Measurements from ENCODE around the gene HTATSF1. TPM values are rescaled to one million over a fixed set of nuclear protein-coding genes. Genes with fewer than 3 reads are reported as not detected.

The HTATSF1 gene
- total RNA-seq, 6 donors from 2014 or later = 22.8 to 56.4 (median 27.0) TPM

DNA sequence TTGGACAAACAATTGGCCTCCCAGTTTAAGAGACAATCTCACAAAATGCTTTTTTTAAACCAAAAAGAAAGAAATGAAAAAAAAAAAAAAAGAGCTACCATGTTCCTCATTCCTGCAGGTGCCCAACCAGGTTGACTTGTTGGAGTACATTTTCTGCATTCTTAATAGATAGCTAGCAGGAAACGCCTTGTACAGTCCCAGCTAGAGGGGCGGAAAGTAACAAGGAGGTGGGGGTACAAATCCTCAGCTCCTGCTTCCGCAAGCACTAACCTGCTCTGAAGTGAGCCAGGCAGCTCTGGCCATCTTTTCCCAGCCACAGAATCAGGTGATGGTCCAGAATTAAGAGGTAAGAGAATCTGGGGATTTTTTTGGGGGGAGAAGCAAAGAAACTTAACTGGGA lies 34.6 kb downstream of the HTATSF1 start, which contains the start of gene VGLL1:
Gene VGLL1 (plus strand): TSS at position 265 of the 400 bp plus-strand sequence. CDS start 3,806 bp downstream, outside the sequence.
- H3K27ac ChIP-seq = no peak within 1 kb of the TSS
- H3K36me3 ChIP-seq = no peaks in the 10 kb centered on the region
- H3K9me3 ChIP-seq = no peaks in the 10 kb centered on the region
- no peak for DNase-seq
- H3K27me3 ChIP-seq = no peaks in the 10 kb centered on the region
- ATAC-seq (ENCODE audit: low FRiP score in 2 of 2) = no peak
- WGBS, 2 donors = 61 to 79% methylated on average over 3 of the region's 3 CpGs
- no peaks in the 10 kb centered on the region for H3K4me1 ChIP-seq
- no peak within 1 kb of the TSS for H3K4me3 ChIP-seq
- no peak for TF ChIP-seq EP300 (IDR thresholded peaks at IDR 0.05)
- TF ChIP-seq, protein P1, sequence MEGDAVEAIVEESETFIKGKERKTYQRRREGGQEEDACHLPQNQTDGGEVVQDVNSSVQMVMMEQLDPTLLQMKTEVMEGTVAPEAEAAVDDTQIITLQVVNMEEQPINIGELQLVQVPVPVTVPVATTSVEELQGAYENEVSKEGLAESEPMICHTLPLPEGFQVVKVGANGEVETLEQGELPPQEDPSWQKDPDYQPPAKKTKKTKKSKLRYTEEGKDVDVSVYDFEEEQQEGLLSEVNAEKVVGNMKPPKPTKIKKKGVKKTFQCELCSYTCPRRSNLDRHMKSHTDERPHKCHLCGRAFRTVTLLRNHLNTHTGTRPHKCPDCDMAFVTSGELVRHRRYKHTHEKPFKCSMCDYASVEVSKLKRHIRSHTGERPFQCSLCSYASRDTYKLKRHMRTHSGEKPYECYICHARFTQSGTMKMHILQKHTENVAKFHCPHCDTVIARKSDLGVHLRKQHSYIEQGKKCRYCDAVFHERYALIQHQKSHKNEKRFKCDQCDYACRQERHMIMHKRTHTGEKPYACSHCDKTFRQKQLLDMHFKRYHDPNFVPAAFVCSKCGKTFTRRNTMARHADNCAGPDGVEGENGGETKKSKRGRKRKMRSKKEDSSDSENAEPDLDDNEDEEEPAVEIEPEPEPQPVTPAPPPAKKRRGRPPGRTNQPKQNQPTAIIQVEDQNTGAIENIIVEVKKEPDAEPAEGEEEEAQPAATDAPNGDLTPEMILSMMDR (IDR thresholded peaks at IDR 0.05) = no peak
- TF ChIP-seq POLR2AphosphoS5 (IDR thresholded peaks at IDR 0.05) = no peak
- TF ChIP-seq POLR2A (IDR thresholded peaks at IDR 0.05) = no peak

DNA sequence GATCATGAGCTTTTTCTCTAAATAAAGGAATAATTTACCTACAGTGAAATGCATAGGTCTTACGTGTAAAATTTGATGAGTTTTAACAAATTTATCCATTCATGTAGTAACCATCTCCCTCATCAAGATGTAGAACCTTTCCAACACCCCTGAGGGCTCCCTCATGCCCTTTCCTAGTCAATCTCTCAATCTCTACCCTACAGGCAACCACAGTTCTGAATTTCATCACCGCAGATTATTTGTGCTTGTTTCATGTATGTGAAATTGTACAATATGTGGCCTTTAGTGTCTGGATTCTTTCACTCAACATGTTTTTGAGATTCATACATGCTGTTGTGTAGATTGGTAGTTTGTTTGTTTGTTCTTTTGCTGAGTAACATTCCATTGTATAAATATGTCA lies 36.7 kb downstream of the HTATSF1 start:
- Histone ChIP-seq H3K27ac (no peak overlapping the region), H3K4me3 (no peak overlapping the region), H3K9me3 (no peaks in the 10 kb centered on the region), H3K4me1 (no peaks in the 10 kb centered on the region), H3K27me3 (no peaks in the 10 kb centered on the region), H3K36me3 (no peaks in the 10 kb centered on the region)
- TF ChIP-seq POLR2A (IDR thresholded peaks at IDR 0.05) (no peak), EP300 (IDR thresholded peaks at IDR 0.05) (no peak), POLR2AphosphoS5 (IDR thresholded peaks at IDR 0.05) (no peak)
- TF ChIP-seq, protein P1 (IDR thresholded peaks at IDR 0.05) = no peak
- ATAC-seq (ENCODE audit: low FRiP score in 2 of 2) (no peak), DNase-seq (no peak)
- 80 to 88% methylated on average over 2 of the region's 2 CpGs for WGBS, 2 donors

DNA sequence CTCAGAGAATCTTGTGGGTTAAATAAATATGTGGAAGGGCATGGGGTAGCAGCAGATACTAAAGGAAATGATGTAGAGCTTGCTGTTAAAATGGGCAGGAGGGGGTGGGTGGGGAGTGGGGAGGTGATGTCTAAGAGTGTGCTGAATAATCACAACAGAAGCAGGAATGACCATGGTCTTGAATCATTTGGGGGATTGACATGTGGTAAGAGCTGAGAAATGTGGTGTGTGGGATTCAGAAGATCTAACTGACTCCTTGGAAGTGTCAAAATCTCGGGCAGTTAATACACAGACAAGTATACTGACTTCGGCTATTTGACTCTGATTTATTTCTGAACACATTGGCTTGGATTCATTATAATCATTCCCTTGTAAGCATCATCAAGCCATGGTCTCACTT lies 41.4 kb downstream of the HTATSF1 start:
- H3K4me3 ChIP-seq = no peak overlapping the region
- H3K4me1 ChIP-seq = no peaks in the 10 kb centered on the region
- ATAC-seq (ENCODE audit: low FRiP score in 2 of 2) (no peak), DNase-seq (no peak)
- 70 to 82% methylated on average over 2 of the region's 2 CpGs for WGBS, 2 donors
- no peaks in the 10 kb centered on the region for H3K27me3 ChIP-seq
- H3K27ac ChIP-seq = no peak overlapping the region
- H3K9me3 ChIP-seq = no peaks in the 10 kb centered on the region
- no peaks in the 10 kb centered on the region for H3K36me3 ChIP-seq
- TF ChIP-seq, protein P1 (IDR thresholded peaks at IDR 0.05) = no peak
- TF ChIP-seq POLR2A (IDR thresholded peaks at IDR 0.05) = no peak
- TF ChIP-seq EP300 (IDR thresholded peaks at IDR 0.05) = no peak
- TF ChIP-seq POLR2AphosphoS5 (IDR thresholded peaks at IDR 0.05) = no peak

DNA sequence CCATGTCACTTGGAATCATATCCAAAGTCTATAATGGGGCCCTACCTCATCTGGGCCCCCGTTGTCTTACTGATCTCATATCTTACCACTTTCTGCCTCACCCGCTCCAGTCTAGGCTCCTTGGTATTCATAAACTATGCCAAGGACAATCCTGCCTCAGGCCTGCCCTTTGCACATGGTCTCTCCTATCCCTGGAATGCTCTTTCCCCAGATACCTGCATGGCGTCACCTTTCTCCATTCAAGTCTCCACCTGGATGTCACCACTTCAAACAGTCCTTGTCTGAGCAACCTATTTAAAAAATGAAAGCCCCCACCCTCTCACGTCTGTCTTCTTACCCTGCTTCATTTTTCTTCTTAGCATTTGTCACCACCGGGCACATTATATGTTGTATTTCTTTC lies 42.8 kb downstream of the HTATSF1 start:
- H3K27ac ChIP-seq = no peak overlapping the region
- H3K36me3 ChIP-seq = no peaks in the 10 kb centered on the region
- H3K4me3 ChIP-seq = no peak overlapping the region
- H3K4me1 ChIP-seq = no peaks in the 10 kb centered on the region
- WGBS, 2 donors = 71 to 91% methylated on average over 5 of the region's 5 CpGs
- no peak for ATAC-seq (ENCODE audit: low FRiP score in 2 of 2)
- H3K9me3 ChIP-seq = no peaks in the 10 kb centered on the region
- DNase-seq = no peak
- no peaks in the 10 kb centered on the region for H3K27me3 ChIP-seq
- TF ChIP-seq POLR2A (IDR thresholded peaks at IDR 0.05) (no peak), POLR2AphosphoS5 (IDR thresholded peaks at IDR 0.05) (no peak), EP300 (IDR thresholded peaks at IDR 0.05) (no peak)
- TF ChIP-seq, protein P1 (IDR thresholded peaks at IDR 0.05) = no peak

DNA sequence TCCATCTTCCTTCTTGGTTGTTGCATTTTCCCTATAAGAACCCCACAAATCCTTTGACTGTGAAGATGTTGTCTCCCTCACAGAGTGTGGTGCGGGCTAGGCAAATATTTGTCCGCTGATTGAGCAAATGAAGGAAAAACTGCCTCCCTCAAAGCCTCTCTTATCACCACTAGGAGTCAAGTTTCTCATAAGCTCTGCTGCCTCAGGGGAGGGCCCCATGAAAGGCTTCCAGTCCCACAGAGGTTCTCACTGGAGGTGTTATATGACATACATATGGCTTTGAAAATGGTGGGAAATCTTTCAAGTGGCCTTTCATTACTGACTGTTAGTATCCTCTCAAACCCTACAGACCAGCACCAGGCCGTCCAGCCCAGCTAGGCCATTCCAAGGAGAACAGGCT lies 43.9 kb downstream of the HTATSF1 start:
- no peaks in the 10 kb centered on the region for H3K36me3 ChIP-seq
- TF ChIP-seq EP300 (IDR thresholded peaks at IDR 0.05) = no peak
- no peak for TF ChIP-seq POLR2A (IDR thresholded peaks at IDR 0.05)
- TF ChIP-seq POLR2AphosphoS5 (IDR thresholded peaks at IDR 0.05) = no peak
- TF ChIP-seq, protein P1 (IDR thresholded peaks at IDR 0.05) = no peak
- 70% methylated on average over 2 to 3 of the region's 3 CpGs for WGBS, 2 donors
- no peak overlapping the region for H3K4me3 ChIP-seq
- no peak for DNase-seq
- no peaks in the 10 kb centered on the region for H3K9me3 ChIP-seq
- H3K27me3 ChIP-seq = no peaks in the 10 kb centered on the region
- ATAC-seq (ENCODE audit: low FRiP score in 2 of 2) = no peak
- no peaks in the 10 kb centered on the region for H3K4me1 ChIP-seq
- H3K27ac ChIP-seq = no peak overlapping the region

All from upper lobe of left lung (tissue), 6 donors.